HG03469 (cell line): ENCODE data around the gene SLC23A2.

Experiments used
- ATAC-seq: cut with Tn5 transposase; IDR thresholded peaks from one replicate; pipeline ENCODE4 v1.9.1; 2021; ENCODE audit warnings: mild to moderate bottlenecking, moderate library complexity, moderate number of reproducible peaks; ENCODE audit not compliant: unreplicated experiment

SLC23A2 gene

DNA sequence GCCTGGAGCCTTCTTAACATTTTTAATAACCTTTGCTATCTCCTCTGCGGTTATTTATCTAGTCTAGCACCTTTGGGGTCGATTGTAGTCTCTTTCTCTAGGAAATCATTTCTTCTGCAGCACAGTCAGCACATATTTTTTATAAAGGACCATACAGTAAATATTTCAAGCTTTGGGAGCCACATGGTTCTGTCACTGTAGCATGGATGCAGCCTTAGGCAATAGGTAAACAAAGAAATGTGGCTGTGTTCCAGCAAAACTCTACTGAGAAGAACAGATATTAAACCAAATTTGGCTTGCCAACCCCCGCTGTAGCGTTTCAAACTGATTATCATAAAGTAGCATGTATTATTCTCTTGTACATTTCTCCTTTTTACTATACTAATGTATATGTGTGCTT, 95.7 kb downstream of the SLC23A2 start:
- no peak for ATAC-seq

DNA sequence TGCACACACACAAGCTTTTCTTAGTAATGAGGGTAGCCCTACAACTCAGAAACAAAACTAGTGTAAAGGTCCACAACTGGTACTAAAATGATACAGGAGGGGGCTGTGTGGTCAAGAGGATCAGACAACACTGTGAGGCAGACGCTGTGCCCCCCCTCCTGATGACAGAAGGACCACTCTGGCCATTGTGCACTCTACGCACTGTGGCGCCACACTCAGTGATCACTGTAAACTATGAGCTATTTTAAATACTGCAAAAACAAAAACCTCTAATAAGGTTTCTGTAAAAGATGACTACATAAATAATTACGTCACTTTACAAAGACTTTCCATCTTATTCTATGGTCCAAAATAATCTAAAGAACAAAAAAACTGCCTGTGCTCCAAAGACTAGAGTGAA, 96.1 kb downstream of the SLC23A2 start:
- ATAC-seq, result no peak

DNA sequence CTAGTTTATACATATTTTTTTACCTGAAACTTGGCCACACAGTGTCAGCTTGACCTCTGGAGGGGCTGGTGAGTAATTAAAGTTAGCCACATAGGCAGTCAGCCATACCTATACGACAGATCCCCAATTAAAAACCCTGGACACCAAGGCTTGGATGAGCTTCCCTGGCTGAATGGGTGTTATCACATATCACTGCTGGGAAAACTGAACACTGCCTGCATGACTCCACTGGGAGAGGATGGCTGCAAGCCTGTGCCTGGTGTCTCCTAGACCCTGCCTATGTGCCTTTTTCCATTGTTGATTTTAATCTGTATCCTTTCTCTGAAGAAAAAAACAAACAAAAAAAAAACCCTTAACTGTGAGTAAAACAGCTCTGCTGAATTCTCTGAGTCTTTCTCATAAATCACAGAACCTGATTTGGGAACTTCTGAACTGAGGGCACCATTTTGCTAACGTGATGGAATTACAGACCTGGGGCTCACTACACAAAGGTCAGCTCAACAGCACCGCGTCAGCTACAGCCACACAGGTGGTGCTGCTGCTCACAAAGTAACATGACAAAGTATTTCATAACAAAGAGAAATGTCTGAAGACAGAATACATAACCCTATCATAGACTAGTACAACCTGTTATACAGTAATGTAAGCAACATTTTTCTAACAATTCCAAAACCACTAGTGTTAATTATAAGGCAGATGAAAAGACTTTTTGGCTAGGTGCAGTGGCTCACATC, 97.0 kb downstream of the SLC23A2 start:
- ATAC-seq, result no peak

DNA sequence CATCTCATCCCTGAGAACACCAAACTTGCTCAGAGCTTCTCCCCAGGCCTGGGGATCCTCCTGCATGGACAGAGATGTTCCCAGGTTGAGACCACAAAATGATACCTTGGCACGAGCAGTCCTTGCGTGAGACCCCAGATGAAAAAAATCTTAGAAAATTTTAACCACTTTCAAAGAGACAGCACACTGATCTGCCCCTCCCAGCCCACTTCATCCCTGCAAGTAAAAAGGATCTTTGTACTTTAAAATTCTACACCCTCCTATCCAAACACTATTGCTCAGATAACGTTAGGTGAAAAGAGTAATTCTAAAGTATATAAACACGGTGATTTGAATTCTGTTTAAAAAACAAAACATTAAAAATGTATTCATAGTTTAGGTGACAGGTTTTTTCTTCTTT, 98.5 kb downstream of the SLC23A2 start:
- ATAC-seq, result no peak

DNA sequence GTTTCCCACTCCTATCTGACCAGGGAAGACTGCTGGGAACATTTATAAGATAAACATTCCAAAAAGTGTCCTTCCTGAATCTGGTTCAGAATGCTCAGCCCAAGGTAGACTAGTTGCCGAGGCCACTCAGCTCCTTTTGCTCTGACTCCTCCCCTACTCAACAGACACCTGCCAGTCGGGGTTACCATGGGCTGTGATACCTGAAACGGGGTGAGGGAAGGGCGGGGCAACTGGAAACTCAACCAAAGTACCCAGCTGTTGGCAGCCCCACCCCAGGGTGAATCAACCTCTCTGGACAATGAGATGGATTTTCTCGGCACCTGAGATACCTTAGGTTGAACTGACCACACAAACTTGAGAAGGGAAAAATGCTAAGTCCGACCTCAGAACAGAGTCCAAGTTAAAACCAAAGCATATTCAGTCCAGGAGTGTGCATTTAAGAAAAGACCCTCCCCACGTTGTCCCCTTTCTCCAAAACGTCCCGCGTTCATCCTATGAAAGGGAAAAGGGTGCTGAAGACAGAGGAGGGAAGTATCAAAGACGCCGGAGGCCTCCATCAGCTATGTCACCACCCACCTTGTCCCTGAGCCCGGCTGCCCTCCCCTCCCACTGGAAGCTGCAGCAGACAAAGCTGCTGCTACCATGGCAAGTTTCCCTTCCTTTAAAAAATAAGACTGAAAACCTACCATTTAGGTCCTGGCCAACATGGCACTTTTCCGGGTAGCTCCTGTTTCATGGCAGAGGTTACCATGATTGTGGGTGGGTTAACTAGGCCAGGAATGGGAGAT, 100.1 kb downstream of the SLC23A2 start:
- ATAC-seq, result no peak

DNA sequence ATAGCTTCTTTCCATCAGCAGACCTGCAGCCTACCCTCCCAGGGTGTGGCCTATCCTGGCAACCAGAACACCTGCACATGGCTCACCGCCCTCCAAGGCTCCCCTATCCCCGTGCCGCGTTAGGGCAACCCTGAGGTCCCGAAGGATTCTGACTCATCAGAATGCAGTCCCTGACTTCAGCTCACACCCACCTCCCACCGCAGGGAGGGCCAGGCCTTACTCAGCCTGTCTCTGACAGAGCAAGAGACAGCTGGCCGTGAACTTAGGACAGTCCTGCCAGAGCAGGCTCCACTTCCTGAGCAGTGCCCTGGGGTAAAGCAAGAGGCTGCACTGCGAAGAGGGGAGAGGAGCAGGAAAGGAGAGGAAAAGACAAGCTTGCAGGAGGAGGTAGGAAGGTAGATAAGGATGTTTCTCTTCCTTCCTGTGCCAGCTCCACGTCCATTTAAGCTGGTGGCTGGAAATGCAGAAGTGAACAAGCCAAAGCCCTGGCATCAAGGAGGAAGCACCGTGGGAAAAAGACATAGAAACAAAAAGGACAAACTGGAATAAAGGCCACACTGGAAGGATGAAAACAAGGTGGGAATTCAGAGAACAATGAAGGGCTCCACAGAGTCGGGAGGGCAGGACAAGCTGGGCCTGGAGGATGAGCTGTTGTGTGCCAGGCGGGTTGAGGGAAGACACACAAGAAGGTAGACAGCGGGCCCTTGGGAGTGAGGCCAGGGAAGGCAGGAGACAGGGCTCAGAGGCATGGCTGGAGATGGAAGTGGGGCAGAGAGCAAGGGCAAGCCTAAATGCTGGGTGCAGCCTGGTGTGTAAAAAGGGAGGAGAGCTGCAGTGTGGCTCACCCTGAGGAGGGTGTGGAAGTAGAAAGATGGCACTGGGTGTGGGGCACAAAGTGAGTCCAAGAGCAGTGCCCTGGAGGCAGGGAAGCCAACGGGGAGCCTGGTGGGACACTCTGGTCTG, 102.7 kb downstream of the SLC23A2 start:
- ATAC-seq, result no peak

DNA sequence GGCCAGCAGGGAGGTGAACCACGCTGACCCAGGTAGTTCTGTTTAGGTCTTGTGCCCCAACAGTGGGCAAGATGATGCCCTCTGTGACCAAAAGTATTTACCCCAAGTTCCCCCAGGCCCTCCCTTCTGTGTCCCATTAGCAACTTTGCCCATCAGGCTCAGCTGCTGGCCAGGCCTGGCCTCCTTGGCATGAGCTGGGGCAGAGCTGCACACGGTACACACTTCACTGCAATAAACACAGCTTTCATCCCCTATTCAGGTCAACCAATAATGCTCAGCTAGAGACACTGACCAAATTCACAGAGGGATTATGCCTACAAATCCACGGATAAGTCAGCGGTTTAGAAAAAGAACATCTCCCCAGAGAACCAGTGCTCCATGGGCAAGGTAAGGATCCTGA, 103.7 kb downstream of the SLC23A2 start:
- ATAC-seq, result no peak

DNA sequence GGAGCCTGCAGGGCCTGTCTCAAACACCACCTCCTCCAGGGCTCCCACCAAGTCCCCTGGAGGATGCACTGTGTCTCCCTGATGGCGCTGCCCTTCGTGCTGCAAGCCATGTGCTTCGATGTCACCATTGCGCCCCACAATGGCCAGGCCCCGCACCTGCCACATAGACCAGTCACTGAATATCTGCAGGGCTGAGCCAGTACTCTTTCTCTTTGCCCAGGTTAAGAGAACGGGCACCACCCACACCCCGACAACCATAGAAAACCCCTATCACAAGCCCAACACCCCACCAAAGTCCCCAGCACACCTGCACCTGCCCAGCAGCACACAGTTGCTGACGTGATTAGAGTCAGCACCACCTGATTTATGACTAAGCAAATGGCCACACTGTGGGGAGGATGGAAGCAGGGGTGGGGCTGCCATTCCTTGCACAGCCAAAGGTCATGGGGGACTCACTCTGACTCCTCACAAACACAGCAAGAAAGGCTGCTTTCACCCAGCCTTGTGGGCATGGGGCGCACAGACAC, 104.3 kb downstream of the SLC23A2 start:
- ATAC-seq, result no peak

DNA sequence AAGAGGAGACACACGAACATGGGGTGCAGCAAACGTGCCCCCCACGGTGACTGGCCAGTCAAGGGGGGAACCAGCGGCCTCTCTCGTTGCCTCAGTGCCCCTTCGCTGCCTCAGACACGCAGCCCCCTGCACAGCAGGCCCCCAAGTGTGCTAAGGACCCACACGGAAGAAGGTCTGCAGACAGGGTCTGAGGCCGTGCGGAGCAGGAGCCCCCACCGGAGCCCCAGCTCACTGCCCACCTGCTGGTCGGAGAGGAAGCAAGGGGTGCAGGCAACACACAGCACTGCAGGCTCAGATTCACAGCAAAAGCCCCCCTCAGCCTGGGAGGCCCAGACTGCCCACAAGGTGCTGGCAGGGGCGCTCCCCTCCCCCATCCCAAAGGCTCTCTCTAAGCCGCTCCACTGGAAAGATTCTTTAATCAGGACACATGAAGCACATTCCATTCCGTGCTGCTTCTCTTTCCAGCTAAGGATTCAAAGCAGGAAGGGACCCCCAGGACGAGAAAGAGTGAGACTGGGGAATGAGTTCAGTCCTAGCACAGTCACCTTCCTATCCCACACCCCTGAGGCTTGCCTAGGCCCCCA, 105.1 kb downstream of the SLC23A2 start:
- ATAC-seq, result no peak

DNA sequence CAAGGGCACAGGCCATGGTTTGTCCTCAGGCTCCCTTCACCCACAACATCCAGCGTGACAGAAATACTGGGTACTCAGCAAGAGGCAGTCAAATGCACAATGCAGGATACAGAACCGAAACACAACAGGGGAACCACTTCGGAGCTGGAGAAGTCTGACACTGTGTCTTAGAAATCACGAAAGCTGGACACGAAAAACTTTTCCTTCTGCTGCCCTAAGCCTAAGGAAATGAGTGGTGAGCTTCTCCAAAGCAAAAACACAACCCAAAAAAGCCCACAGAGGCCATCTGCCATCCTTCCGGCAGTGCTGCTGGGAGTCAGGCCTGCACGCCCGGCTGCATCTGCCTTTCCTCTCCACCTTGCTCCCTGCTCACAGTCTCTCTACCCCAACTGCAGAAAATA, 106.3 kb downstream of the SLC23A2 start:
- ATAC-seq, result no peak

DNA sequence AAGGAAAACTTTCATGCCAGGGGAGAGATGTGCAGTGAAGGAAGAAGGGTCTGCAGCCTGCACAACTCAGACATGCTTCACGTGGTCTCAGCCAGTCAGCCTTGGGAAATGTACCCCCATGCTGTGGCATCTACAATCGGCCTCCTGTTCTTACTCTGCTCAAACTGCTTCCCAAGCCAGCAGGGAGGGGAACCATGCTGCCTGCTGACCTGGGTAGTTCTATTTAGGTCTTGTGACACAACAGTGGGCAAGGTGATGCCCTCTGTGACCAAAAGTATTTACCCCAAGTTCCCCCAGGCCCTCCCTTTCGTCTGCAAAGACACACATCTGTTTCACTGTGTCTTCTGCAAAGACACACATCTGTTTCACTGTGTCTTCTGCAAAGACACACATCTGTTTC, 106.9 kb downstream of the SLC23A2 start:
- ATAC-seq, result no peak

DNA sequence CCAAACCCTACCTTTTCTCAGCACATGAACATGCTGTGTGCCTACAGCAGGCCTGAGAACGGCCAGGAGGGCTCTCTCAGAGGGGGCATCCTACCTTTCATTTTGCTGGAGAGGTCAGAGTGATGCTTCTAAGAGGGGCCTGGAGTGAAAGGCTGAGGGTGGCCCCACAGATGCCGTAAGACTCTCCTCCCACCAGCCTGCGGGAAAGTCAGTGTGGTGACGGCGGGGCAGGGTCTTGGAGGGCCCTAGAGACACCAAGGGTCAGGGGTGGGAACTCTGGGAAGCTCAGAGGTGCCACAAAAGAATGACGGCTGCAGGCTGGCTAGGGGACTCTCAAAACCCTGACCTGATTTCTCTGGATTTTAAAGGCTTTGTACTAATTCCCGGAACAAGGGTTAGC, 107.6 kb downstream of the SLC23A2 start:
- no peak for ATAC-seq

DNA sequence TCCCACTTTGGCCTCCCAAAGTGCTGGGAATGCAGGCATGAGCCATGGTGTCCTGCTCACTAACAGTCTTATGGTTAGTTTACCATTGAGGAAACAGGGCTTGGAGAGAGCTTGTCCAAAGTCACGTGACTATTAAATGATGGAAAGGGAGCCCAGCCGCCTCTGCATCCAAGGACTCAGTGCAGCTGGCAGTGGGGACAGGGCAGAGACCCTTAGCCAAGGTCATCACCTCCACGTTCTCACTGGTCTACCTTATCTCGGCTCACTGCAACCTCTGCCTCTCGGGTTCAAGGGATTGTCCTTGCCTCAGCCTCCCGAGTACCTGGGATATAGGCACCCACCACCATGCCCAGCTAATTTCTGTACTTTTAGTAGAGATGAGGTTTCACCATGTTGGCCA, 109.3 kb downstream of the SLC23A2 start:
- ATAC-seq, result no peak

DNA sequence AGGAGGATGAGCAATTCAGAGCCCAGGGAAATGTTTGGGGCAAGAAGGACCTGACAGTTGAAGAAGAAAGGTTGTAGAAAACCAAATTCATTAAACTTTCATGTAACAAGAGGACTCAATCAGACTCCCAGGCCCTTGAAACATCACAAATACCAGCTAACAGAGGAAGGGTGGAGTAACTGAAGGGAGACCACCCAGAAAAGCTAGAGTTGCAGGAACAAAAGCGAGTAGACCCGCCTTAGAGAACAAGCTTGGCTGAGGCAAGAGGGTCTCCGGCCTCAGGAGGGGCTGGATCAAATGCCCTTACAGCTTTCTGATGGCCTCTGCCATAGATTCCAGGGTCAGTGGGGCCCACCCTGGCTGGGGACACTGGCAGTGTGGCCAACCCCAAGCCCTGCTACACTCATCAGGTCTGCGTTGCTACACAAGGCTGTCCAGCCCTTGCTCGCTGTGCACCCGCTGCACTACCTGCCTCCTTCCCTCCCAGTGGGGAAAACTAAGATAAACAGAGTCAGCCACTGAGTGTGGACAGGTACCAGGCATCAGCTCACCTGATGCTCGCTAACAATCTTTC, 110.0 kb downstream of the SLC23A2 start:
- ATAC-seq, result no peak

DNA sequence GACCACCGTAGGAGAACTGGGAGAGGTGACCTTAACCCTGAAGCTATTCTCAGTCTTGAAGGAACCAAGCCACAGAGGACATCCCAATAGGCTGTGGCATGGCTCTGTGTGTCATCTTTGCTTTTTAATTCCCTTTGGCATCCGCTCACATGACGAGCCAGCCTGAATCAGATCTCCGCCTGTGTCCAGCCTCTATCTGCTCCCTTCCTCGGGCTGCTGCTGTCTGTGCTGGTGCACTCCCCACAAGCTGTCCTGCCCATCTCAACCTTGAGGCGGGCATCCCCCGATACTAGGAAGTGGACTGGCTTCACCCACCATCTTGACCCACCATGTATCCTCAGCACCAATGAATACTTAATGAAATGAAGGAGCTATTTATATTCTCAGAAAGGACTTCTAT, 111.9 kb downstream of the SLC23A2 start:
- no peak for ATAC-seq

DNA sequence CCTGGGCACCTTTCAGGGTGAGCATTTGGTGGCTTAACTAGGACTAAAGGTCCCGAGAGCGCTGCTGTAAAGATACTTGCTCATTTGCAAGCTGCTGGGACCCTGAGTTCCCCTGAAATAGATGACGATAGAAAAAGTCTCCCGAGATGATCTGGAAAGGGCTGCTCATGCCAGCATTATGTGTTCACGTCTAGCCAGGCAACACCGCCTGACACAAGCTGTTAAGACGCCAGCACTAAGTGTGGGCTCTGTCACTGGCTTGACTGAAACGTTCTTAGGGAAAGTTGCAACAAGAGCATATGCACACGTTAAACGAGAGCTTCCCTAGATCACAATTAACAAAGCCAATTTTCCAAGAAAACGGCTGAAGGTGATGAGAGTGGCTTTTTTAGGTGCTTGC, 113.7 kb downstream of the SLC23A2 start:
- ATAC-seq, result no peak

DNA sequence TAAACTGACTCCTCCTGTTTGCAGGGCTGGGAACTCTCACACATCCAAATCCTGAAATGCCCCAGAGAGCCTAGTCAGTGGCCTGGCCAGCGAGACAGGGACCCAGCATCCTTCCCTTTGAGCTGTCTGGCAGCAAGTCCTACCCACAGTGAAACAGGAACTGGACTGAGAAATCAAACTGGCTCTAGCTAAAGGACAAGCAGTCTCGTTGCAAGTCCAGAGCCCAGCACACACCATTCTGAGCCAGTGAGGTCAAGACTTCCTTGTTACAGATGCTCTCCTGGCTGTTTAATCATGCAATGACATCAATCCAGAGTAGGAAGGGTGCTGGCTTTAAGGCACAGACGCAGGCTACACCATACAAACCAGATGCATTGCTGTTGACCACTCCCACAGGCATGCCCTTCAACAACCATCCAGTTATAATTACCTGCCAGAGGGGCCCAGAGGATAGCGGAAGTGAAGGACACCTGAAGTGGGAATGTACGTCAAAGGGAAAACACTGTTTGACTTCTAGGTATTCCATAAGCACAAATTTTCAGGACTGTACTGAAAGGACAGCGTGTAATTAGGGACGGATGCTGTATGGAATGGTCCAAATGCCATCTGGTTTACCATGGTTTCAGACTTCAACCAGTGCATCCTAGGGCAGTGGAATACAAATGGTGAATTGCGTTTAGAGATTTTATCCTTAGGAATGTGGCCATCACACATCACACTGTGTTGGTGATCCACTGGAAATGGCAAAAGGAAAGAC, 114.4 kb downstream of the SLC23A2 start:
- ATAC-seq, result no peak

DNA sequence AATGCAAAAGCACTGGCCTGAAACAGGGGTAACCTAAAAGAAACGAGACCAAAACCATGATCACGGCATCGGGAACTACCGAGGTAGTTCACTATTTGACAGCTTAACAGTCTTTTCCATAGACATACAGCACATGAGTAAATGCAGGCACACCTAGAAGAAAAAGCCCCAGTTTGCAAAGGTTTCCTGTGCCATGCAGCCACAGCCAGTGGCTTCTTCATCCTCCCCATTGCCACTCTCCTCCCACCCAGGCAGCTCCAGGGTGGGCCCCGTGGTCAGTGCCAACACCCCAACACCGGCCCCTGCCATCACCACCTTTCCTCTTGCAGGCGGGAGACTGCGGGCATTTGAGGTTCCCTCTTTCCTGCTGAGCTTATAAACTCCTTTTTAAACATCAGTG, 115.4 kb downstream of the SLC23A2 start:
- ATAC-seq, result no peak

DNA sequence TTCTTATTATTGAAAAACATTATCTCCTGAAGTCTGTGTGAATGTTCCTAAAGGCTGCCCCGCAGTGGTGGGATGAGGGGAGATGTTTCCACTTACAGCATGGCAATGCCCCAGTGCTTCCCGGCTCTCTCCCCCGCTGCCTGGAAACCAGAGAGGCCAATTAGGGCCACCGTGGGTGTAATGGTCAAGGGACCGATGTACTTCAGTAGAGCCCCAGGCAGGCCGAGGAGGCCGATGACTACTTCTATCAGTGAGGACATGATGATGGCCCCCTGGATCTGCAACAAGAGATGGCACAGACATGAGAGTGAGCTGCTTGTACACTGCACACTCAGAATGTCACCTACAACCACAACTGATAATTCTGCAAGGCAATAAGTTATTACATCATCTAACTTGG, 117.8 kb downstream of the SLC23A2 start:
- no peak for ATAC-seq

DNA sequence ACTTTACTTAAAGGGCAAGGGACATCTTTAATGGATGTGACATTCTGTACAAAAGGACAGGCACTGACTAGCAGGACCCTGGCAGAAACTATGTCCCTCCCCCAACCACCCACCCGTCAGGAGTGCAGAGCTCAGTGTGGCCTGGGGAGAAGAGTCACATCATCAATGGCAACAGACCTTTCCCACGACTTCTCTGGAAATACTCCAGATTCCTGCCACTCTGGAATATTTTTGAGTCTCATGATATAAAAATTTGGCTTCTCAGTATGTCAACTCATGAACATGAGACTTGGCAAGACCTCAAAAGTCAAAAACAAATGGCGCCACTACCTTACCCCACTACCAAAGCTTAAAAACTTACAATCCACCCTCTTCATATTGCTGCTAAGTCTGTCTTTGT, 118.3 kb downstream of the SLC23A2 start:
- ATAC-seq, result no peak
